Activated CD8-positive, alpha-beta memory T cell treated with anti-CD3 and anti-CD28 coated beads for 36 hours (primary cell): ENCODE data around the gene DNAJA4. TPM values are rescaled to one million over a fixed set of nuclear protein-coding genes. Genes with fewer than 3 reads are reported as not detected.

ENCODE experiments used
- CTCF ChIA-PET: fragments of 350-600 bp; sonication (Branson Sonifier 250); formaldehyde crosslinking; loops from one replicate; lab custom pipeline; 2021; ENCODE audit warnings: antibody characterized with exemption; lab: Charles Lee
- POLR2A ChIA-PET: fragments of 350-600 bp; sonication (Branson Sonifier 250); formaldehyde crosslinking; loops from one replicate; lab custom pipeline; 2021; ENCODE audit warnings: antibody characterized with exemption; lab: Charles Lee
- total RNA-seq, 2 experiments: library from RNA; stranded (reverse); gene quantifications; one replicate each; pipeline ENCODE4 v1.2.3, GENCODE V29; 2021

The DNAJA4 gene
- total RNA-seq = 10 to 100 TPM; 36.1 to 38.8 TPM

DNA sequence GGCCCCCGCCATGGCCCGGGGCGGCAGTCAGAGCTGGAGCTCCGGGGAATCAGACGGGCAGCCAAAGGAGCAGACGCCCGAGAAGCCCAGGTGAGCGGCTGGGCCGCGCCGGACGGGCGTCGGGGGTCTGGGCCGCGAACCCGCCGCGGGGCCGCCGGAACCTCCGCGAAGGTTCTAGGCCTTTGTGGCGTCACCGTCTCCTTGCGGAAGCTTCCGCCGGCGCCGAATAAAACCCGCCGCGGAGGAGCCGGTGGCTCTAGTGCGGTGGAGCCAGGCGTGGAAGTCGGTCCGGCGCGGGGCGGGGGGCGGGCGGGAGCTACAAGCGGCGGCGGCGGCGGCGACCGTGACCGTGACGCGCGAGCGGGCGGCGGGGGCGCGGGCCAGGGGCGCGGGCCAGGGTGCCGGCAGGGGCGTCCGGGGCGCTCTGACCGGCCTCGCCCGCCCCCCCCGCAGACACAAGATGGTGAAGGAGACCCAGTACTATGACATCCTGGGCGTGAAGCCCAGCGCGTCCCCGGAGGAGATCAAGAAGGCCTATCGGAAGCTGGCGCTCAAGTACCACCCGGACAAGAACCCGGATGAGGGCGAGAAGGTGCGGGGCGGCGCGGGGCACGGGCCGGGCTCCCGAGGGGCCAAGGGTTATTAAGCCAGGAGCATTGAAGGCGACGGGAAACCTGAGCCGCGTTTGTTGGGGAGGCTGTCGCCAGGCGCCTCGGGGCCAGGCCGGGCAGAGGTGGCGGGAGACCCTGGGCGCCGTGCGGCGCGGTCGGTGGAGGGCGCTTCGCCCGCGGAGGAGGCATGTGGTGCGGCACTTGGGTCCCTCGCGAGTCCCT is at the start of gene DNAJA4:
TSS of gene DNAJA4 (plus strand) at position 259 of the 833 bp plus-strand sequence. CDS start at position 461, 202 bp downstream.
- ChIA-PET CTCF (interaction anchor here (0.9 to 2.2 kb wide), 4 partner anchors 17 to 156 kb away, joined by 3 to 10 read pairs (median 4); no protein-coding TSS in a partner anchor), POLR2A (interaction anchor here (0.6 to 3.2 kb wide), 4 partner anchors 35 to 497 kb away, joined by 3 to 16 read pairs (median 5); partner anchors contain the start of genes IDH3A and SKIC8)

DNA sequence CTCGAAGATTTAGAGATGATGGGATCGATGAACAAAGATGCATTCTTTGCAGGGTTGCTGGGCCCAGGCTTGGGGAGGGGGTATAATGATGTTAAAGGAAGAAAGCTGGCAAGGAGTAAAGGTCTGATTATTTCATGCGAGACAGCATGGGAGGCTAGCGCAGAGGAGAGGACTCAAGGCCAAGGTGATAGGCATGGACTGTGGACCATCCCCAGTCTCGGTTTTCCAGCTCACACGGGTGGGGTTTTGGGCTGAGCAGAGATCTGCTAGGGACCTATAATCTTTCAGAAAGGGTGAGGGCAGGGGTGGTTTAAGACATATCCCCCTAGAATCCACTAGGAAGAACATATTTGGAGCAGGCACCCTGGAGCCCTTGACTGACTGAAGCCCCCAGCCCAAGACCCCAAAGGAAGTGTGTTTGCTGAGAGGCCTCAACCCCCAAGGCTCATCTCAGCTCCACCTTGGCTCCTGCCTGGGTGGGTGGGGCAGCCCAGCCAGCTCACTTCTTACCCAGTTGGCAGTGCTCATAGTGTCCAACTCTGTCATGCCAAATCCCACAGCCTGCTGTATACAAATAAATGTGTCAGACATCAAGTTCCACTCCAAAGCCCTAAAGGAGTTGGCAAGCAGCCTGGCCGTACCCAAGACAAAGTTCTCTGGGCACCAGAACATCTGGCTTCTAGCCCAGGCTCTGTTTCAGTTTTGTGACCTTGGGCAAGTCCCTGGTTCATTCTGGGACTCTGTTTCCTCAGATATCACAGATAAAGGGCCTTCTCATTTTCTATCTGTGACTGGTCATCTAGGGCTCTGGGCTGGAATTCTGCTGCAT is 47.9 kb upstream of the DNAJA4 start:
- ChIA-PET POLR2A (interaction anchor here (0.6 kb wide), 1 partner anchor 53 kb away, joined by 4 read pairs; no protein-coding TSS in a partner anchor), CTCF (no interaction called here)

DNA sequence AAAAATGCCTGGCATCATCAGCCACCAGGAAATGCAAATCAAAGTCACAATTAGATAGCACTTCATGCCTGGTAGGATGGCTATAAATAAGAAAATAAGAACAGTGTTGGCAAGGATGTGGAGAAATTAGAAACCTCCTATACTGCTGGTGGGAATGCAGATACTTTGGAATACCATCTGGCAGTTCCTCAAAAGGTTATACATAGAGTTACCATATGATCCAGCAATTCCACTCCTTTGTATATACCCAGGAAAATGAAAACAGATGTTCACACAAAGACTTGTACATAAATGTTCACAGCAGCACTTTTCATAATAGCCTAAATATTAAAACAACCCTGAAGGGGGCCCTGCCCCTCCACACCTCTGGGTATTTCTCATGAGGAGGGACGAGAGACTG is 43.6 kb upstream of the DNAJA4 start:
- POLR2A ChIA-PET = no interaction called here
- CTCF ChIA-PET = no interaction called here

DNA sequence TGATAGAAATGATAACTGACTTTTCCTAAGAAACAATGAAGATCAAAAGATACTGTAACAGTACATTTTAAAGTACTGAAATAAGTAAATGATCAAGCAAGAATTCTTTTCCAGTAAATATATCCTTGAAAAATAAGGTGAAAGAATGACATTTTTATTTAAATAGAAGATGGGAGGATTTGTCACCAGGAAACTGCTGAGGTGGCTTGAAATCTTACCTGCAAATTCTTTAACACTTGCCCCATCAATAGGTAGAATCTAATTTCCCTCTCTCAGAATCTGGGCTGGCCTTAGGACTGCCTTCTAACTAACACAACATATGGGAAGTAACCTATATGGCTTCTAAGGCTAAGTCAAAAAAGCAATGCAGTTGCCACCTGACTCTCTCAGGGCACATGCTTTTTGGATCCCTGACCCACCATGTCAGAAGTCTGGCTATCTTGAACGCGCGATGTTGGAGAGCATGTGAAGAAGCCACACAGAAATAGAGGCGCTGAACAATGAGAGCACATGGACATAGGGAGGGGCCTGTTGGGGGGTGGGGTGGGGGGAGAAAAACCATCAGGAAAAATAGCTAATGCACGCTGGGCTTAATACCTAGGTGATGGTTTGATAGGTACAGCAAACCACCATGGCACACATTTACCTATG is 41.5 kb upstream of the DNAJA4 start:
- CTCF ChIA-PET = interaction anchor here (0.8 kb wide), 1 partner anchor 12 kb away, joined by 3 read pairs; no protein-coding TSS in a partner anchor

DNA sequence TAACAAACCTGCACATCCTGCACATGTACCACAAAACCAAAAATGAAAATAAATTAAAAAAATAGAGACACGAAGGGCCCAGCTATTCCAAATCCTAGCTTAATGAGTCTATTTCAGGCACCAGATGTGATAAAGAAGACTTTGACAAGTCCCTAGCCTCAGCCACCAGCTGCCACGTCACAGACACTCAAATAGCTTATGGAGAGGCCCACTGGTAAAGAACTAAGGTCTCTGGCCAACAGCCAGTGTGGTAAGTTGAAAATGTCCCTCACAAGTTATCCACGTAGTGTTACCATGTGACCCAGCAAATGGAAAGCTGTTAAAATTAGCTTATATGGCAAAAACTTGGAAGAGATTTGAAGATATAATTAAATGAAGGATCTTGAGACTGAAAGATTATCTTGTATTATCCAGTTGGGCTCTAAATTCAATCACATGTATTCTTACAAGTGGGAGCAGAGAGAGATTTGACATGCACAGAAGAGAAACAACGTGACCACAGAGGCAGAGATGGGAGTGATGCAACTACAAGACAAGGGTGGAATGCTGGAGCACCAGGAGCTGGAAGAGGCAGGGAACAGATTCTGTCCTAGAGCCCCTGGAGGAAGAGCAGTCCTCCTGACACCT is 40.9 kb upstream of the DNAJA4 start:
- CTCF ChIA-PET = interaction anchor here (0.8 kb wide), 1 partner anchor 12 kb away, joined by 3 read pairs; no protein-coding TSS in a partner anchor

More for the DNA sequence above, 41.5 kb upstream of the DNAJA4 start:
- POLR2A ChIA-PET = interaction anchor here (0.8 kb wide), 1 partner anchor 74 kb away, joined by 6 read pairs; the partner anchor contains the start of gene IDH3A

DNA sequence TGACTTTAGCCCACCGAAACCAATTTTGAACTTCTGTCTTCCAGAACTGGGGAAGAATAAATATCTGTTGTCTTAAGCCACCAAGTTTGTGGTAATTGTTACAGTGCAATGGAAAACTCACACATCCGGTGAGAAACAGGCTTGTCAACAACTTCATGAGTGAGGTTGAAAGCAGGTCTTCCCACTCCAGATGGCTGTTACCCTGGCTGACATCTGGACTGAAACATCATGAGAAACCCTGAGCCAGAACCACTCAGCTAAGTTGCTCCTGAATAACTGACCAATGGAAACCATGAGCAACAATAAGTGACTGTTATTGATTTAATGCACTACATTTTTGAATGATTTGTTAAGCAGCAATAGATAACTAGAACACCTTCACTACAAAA is 40.3 kb upstream of the DNAJA4 start:
- ChIA-PET POLR2A (no interaction called here), CTCF (interaction anchor here (1.2 kb wide), 1 partner anchor 47 kb away, joined by 3 read pairs; no protein-coding TSS in a partner anchor)

More for the DNA sequence above, 40.9 kb upstream of the DNAJA4 start:
- POLR2A ChIA-PET = interaction anchor here (0.8 kb wide), 1 partner anchor 74 kb away, joined by 6 read pairs; the partner anchor contains the start of gene IDH3A

DNA sequence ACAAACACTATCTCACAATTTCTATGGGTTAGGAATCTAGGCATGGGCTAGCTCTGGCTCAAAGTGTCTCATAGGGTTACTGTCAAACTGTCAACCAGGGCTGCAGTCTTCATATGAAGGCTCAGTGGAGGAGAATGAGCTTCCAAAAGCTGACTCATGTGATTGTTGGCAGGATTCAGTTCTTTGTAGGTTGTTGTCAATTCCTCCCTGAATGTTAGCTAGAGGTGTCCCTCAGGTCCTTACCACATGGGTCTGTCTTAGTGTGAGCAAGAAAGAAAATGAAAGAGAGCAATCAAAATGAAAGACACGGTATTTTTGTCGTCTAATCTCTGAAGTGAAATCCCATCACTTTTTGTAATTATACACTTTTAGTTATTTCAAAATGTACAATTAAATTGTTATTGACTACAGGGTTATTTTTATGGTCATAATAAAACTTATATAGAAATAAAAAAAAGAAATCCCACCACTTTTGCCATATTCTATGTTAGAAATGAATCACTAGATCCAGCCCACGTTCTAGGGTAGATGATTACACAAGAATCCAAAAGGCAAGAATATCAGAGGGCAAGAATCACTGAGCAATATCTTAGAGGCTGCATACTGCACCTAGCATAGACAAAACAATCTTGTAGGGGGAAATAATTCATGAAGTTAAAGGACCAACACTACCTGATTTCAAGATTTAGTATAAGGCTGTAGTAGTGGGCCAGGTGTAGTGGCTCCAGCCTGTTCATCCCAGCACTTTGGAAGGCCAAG is 38.4 kb upstream of the DNAJA4 start:
- POLR2A ChIA-PET = no interaction called here
- CTCF ChIA-PET = interaction anchor here (1.0 kb wide), 2 partner anchors 14 to 53 kb away, joined by 3 read pairs; no protein-coding TSS in a partner anchor

DNA sequence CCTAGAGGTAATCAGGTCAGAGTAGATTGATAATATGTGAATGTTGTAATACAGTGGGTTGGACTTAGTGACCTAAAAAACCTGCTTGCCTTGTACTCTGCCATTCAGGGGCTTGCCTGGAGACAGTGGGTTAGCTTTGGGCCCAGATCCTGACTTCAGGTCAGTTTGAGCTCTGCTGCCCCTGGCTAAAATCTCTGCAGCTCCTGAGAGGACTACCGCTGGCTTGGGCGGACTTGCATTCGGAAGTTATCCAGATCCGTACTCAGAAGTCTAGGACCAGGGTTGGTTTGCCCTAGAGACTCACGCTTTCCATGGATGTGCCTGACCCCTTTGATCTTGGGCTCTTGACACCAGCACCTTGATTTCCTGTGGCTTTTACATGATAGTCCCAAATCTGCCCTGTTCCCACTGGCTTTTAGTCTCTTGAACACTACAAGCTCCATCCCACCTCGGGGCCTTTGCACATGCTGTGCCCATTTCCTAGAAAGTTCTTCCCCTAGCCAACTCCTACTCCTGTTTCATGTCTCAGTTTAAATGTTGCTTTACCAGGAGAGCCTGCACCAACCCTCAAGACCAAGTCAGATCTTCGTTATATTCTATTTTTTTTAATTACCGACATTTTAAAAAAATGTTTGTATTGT is 35.9 kb upstream of the DNAJA4 start:
- POLR2A ChIA-PET = no interaction called here
- CTCF ChIA-PET = interaction anchor here (0.6 to 1.3 kb wide), 3 partner anchors 9 to 33 kb away, joined by 3 to 4 read pairs (median 4); no protein-coding TSS in a partner anchor

DNA sequence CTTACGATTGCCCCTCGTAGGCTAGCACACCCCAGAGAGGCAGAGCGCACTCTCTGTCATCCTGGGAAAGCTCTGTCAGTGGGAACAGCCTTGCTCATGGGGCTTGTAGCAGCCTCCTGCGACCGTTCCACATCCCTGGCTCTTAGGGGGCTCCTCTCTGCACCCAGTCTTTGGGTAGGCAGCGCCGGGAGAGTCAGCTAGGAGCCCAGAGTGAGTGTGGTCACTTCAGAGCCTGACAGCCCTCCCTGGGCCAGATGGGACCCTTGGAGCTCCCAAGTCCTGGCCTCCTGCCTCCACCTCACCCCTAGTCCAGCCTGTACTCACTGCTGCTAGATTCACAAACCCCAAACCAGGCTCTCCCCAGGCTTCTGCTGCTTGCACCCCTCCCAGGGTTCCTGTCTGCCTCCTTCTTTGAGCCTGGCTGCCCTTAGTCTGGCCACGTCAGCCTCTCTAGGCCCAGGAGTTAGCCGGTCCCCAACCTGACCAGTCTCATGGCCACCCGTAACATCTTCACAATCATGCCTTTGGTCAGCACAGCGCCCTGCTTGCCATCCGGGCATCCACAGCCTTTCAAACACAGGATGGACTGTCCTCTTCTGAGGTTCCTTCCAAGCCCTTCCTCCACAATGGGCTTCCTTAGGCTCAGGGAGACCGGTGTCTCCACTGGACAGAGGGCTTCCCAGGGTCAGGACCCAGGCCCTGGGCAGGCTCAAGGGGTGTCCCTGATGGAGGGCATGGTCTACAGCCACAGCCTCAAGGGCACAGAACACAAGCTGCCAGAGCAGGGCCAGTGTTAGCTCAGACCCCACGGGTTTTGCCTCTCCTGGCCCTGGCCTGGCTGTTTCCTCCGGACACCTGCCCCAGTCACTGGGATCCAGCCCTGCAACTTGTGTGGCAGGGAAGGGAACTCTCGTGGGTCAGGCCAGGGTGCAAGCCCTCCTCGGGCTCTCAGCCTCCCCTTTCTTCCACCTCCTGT is 34.6 kb upstream of the DNAJA4 start:
- ChIA-PET POLR2A (no interaction called here), CTCF (interaction anchor here (1.8 kb wide), 1 partner anchor 34 kb away, joined by 4 read pairs; no protein-coding TSS in a partner anchor)

DNA sequence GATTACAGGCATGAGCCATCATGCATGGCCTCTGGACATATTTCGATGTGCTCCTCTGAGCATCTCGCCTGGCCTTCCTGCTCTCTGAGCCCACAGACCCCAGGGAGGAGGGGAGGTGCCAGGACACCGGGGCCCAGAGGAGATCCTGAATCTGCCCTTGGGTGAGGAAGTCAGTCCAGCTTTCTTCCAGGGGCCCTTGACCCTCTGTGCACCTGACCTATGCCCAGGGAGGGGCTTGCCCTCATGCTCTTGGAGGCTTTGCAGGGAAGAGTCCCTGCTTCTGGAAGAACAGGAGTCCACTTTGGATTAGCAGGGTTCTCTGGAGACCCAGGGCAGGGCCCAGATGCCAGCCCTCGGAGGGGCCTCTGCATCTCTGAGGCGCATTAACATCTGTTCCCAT is 31.4 kb upstream of the DNAJA4 start:
- ChIA-PET CTCF (no interaction called here), POLR2A (no interaction called here)

DNA sequence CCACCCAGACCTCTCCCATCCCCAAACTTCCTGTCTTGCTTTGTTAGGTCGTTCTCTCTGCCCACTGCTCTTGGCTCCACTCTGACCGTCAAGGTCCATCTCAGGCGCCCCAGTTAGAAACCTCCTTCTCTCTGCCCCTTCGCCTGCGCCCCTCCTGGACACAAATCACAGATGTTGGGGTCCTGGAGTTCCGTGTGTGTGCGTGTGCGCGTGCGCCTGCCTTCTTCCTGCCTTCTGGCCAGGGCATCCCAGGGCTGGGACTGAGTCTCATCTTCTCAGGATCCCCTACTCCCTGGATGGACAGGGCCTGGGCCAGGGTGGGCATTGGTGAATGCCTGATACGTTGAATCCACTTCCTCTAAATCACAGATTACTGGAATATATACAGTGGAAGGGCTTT is 30.9 kb upstream of the DNAJA4 start:
- ChIA-PET CTCF (no interaction called here), POLR2A (no interaction called here)

DNA sequence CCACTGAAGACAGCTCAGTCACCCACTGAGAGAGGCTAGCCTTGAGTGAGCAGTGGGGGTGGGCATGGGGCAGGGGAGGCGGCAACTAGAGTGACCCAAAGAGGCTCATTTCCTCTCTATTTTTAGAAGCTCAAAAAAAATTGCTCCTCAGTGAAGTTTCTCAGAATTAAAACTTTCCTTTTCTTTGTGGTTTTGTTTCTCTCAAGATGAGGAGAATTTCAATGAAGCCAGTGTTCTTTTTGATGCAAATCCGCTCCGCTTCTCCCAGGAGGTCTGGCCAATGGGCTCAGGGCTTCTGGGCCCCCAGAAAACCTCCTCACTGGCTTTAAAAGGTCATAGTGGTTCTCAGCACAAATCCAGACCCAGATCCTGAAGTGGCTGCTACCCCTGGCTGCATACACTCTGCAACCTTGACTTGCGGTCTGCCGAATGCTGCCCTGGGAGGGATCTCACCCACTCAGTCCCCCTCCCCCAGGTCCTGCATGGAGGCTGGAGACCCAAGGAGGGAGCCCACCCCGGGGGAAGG is 29.8 kb upstream of the DNAJA4 start, which contains the start of gene ACSBG1:
TSS of gene ACSBG1 (minus strand) at position 51 of the 526 bp plus-strand sequence. CDS start 64 bp downstream, outside the sequence.
- ChIA-PET POLR2A (no interaction called here), CTCF (interaction anchor here (1.5 kb wide), 1 partner anchor 39 kb away, joined by 4 read pairs; no protein-coding TSS in a partner anchor)

DNA sequence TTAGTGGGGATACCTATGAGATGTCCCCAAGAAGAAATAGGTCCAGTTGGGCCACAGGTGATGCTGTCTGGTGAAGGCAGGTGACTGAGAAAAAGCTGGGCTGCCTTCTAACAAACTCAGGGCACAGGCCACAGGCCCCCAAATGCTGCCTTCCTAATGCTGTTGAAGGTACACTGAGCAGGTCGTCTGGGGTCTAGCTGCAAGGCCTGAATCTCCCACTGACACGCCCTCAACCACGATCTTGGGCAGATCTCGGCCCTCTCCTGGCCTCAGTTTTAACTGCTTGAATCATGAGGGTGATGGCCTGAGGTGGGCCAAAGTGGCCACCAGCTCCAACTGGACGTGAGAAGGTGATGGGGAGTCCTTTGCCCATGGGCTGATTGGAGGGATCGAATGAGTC is 27.9 kb upstream of the DNAJA4 start:
- POLR2A ChIA-PET = no interaction called here
- CTCF ChIA-PET = interaction anchor here (1.2 to 1.3 kb wide), 2 partner anchors 87 to 128 kb away, joined by 3 to 5 read pairs; partner anchors contain the start of gene IDH3A

DNA sequence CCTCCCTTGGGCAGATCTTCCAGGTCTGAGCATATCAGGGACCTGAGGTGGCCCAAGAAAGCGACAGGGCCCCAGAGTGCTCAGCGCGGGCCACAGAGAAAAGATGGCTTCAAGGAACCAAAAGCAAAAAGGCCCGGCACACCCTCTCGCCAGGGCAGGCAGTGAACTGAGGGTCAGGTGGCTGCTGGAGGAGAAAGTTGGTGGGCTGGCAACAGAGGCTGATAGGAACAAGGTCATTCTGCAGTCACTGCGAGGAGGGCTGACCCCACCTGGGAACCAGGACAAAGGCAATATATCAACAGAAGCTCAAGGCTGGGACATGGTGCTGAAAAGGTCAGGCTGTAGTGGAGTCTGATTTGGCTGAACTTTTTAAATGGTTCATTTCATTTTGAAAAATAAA is 27.2 kb upstream of the DNAJA4 start:
- ChIA-PET CTCF (interaction anchor here (0.6 to 1.3 kb wide), 2 partner anchors 10 to 129 kb away, joined by 4 to 5 read pairs; no protein-coding TSS in a partner anchor), POLR2A (interaction anchor here (0.5 kb wide), 1 partner anchor 88 kb away, joined by 3 read pairs; the partner anchor contains the start of gene IDH3A)

DNA sequence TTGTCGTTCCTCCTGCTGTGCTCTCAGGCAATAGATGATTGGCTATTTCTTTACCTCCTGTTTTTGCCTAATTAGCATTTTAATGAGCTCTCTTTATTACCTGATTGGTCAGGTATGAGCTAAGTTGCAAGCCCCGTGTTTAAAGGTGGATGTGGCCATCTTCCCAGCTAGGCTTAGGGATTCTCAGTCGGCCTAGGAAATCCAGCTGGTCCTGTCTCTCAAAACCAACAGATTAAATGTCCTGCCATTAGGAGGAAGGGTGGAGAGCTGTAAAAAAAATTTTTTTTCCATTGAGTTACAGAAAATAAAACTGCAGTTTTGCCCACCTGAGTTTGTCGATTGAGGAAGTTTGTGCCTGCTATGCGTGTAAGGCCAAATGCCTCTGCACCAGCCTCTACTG is 24.6 kb upstream of the DNAJA4 start:
- CTCF ChIA-PET = interaction anchor here (0.9 to 5.0 kb wide), 11 partner anchors 9 to 280 kb away, joined by 3 to 62 read pairs (median 9); partner anchors contain the start of gene CIB2
- POLR2A ChIA-PET = interaction anchor here (0.6 kb wide), 1 partner anchor 125 kb away, joined by 3 read pairs; no protein-coding TSS in a partner anchor
